GM18508 (cell line): Measurements from ENCODE around the gene ZW10.
"Not testable (repeated sequence)": the region's sequence is repeated elsewhere in the genome, so short reads cannot be mapped to it uniquely, and the experiment has no call there.

Experiments
- ATAC-seq: cut with Tn5 transposase; IDR thresholded peaks from one replicate; pipeline ENCODE4 v1.9.1; 2021; ENCODE audit warnings: moderate number of reproducible peaks; ENCODE audit not compliant: insufficient read depth, unreplicated experiment

The ZW10 gene

DNA sequence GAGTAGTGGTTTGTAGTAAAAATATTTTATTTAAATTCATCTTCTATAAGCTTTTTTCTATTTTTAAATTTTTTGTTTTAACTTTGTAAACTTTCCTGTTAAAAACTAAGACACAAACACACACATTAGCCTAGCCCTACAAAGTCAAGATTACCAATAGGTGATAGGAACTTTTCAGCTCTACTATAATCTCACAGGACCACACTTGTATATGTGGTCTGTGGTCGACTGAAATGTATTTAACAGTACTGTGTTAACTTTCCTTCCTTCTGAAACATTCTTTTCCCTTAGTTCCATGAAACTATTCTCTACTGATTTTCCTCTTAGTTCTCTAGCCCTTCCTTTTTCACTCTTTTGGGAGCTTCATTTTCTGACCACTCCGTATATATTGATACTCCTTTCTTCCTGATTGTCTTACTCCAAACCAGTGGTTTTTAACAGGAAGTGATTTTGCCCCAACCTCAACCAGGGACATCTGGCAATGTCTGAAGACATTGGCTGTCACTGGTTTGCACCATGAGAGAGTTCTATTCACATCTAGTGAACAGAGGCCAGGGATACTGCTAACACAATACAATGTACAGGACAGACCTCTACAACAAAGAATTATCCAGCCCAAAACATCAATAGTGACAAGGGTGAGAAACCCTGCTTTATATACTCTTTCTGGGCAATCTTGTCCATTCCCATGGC lies 8.8 kb downstream of the ZW10 start:
- ATAC-seq = no peak

DNA sequence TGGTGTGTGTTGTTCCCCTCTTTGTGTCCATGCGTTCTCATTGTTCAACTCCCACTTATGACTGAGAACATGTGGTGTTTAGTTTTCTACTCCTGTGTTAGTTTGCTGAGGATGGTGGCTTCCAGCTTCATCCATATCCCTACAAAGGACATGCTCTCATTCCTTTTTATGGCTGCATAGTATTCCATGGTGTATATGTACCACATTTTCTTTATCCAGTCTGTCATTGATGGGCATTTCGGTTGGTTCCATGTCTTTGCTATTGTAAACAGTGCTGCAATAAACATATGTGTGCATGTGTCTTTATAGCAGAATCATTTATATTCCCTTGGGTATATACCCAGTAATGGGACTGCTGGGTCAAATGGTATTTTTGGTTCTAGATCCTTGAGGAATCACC lies 10.5 kb downstream of the ZW10 start:
- ATAC-seq = not testable (repeated sequence)

DNA sequence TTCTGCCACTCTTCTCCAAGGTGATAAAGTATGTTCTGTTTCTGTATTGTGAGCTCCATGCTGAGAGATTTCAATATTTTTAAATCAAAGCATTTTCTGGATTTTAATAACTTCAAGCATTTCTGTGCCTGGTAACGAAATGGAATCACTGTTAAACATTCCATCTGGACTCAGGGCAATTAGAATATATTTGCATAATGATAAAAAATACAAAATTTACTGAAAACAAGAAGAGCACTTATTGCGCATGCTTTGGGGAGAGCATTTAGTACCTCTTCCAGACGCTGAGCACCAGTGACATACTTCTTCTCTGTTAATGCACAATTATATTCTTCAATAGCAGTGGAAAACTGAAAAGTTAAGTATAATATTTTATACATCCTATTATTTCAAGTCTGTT lies 13.3 kb downstream of the ZW10 start:
- ATAC-seq = no peak

DNA sequence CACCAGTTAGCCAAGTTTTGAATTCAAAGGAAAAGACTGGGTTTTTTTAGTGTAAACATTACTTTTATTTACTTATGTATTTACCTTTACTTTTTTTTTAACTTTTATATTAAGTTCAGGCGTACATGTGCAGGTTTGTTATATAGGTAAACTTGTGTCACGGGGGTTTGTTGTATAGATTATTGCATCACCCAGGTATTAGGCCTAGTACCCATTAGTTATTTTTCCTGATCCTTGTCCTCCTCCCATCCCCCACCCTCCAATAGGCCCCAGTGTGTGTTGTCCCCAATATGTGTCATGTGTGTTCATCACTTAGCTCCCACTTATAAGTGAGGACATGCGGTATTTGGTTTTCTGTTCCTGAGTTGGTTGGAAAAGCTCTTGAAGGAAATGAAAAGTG lies 20.6 kb downstream of the ZW10 start:
- no peak for ATAC-seq

DNA sequence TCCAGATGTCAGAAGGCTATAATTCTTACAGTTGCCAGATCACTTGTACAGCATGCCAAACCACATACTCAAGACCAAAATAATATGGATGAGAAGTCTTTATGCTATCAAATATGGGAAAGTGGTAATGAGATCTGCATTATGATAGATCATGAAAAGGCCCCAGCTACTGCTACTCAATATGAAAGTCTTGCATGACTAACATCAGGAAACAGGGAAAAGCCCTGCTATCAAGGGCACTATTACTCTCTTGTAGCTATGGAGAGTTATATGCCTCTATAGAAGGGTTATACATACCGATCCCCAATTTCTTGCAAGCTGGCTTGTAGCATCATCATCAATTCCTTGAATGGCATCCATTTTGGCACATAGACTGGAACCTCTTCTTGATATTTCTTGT lies 37.2 kb downstream of the ZW10 start:
- no peak for ATAC-seq

DNA sequence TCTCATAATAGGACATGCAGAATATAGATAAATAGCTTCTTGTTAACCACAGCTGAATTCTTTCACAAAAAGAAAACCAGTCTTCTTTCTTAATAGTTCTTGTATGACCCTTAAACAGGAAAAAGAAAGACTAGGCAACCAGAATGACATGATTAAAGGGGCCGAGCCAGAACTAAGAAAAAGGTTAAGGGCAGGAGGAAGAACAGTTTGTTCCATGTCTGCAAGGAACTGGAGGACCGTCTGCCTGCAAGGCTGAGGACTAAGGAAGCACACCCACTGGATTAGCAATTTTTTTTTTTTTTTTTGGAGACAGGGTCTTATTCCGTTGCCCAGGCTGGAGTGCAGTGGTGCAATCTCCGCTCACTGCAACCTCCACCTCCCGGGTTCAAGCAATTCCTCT lies 41.4 kb downstream of the ZW10 start:
- no peak for ATAC-seq

DNA sequence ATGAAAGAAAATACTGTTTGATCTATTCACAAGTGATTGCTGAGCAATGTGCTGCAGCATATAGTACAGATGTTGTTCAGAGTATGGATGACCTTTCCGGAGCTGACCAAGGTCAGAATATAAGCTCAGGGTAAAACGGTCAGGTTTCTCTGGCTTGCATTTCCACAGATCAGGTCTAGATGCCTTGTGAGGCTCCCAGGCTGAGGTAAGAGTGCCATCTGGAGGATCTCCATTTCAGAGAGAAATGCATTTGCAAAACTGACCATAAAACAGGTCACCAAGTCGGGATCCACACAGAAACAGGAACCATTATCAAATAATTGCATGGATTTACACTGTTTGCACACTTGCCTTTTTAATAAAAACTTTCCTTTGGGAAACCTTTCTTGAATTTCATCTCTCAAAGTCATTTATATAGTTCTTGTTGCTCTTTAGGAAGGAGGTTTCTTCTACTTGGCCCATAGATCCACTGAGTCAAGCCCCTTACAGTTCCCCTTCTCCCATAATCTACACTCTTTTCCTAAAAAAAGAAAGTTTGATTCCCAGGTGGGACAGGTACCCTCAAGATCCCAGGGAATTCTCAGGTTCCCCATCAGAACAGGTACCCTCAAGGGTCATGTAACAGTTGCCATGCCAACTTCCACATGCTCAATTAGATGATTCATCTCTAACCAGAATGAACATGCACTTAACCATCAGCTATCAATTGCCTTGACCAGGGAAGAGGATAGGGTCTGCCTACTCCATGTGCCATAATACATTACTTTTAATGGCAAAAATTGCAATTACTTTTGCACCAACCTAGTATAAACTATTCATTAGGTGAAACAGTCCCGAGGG lies 42.4 kb downstream of the ZW10 start:
- no peak for ATAC-seq

DNA sequence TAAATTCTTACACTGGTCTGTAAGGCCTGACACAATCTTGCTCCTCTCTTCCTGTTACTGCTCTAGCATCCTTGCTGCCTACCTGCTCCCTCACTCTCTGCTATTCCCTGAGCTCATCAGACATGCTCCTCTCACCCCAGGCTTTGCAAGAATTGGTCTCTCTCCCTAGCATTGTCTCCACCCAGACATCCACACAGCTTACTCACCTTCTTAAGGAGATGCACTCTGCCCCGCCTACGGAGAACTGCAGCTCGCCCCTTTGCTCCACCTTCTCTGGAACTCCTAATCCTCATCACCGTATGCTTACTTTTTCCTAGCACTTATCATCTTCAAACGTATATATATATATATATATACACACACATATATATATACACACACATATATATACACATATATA lies 44.0 kb downstream of the ZW10 start:
- no peak for ATAC-seq

DNA sequence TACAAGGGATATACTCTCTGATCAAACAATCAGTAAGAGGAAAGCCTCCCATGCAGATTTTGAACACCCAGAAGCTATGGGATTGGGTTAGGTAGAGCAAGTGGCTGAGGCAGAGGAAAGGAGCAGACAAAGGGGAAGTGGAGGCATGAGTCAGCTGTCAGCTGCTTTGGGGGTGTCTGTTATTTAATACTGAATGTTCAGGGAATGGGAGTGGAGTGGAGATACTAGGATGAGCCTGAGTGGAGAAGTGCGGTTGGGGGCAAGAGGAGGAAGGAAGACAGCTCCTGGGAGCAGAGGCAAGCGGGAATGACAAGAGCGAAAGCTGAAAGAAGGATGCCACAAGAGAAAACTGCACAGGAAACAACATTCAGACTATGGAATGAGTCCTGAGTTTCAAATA lies 44.7 kb downstream of the ZW10 start:
- ATAC-seq = no peak

DNA sequence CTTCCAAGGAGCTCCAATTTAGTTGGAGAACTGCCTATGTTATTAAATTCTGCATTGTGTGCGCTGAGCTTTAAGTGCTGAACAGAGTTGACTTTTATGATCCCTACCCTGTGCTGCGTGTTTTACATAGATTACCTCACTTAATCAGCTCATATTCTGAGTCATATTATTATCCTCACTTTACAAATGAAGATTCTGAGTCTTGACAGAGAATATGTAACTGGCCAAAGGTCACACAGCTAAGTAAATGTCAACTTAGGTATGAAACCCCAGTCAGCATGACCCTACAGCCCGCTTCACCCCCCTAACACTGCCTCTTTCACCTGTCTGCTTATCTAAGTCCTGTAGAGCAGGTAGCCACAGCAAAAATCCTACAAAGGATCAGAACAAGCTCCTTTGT lies 47.6 kb downstream of the ZW10 start:
- no peak for ATAC-seq

DNA sequence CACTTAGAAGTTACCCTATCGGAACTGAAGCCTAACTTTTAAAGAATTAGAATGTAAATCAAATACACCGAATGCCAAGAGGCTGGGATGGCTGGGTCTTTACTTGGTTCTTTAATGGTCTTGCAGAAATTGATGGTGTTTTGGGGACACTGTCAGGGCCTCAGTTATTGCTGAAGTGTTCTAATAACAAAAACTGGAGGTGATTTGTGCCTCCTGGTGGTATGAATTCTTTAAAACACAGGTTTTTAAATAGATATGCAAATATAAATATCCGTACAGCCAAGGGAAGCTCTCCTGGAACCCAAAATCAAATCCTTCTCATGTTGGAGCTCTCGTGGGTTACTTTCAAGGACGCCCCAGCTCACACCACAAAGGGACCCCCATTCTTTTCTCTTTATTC lies 48.1 kb downstream of the ZW10 start:
- no peak for ATAC-seq

DNA sequence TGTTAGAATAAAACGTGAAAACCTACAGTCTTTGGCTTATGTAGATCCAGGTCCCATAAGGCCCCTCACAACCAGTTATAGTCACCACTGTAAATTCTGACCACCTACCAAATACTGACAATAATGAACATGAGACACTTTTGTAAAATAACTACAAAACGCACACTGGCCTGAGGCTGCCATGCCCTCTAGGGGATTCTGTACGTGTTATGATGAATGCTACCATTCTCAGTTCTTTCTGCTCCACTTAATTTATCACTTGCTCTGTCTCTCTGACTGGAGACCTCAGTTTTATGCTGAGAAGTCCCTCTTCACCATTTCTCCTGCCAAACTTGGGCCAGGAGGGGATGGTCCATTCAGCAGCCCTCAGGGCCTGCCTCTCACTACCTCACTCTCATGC lies 48.7 kb downstream of the ZW10 start:
- ATAC-seq = no peak

DNA sequence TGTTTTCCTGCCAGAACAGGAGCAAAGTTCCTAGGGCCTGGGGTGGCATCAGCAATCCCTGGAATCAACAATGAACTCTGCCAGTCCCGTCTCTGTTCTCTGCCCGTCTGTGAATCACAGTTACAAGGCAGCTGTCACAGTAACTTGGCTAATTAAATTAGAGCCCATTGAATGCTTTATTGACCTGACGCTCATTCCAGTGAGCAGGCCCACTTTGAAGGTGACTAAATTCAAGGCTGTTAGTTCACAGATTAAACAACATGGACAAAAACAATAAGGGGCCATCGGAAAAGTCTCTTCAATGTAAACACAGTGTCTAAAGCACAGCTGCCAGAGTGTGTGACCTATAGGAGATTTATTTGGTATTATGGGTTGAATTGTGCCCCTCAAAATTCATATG lies 49.7 kb downstream of the ZW10 start:
- no peak for ATAC-seq

DNA sequence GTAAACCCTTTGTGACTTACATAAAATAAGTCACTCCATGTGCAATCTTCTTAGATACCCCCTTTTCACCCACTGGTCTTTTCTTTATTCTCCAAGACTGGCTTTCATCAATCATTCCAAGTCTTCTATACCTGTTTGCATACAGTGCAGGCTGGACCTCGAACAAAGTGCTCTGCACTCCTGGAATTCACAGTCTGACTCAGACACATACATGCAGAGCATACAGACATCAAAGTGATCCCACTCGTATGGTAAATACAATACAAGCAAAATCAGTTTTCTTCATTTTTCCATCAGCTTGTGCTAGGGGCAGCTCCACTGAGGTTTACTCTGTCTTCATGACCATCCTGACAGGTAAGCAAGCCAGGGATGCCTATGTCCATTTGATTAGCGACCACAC lies 50.6 kb downstream of the ZW10 start:
- no peak for ATAC-seq

DNA sequence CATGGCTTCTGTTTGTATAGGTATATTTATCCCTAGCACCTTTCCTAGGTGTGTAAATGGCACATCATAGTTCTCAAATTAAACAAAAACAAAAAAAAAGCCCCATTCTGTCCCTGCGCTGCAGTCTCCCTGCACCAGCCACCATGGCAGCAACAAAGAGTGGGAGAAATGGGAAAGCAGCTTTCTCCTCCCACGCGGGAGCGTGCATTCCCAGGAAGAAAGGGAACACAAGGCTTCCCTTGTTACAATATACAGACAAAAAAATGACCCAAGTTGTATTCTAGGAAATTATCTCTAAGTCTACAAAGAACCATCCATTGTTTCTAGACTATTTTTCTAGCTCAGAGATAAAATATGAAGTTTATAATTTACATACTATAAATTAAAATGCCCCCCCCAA lies 51.3 kb downstream of the ZW10 start:
- no peak for ATAC-seq

DNA sequence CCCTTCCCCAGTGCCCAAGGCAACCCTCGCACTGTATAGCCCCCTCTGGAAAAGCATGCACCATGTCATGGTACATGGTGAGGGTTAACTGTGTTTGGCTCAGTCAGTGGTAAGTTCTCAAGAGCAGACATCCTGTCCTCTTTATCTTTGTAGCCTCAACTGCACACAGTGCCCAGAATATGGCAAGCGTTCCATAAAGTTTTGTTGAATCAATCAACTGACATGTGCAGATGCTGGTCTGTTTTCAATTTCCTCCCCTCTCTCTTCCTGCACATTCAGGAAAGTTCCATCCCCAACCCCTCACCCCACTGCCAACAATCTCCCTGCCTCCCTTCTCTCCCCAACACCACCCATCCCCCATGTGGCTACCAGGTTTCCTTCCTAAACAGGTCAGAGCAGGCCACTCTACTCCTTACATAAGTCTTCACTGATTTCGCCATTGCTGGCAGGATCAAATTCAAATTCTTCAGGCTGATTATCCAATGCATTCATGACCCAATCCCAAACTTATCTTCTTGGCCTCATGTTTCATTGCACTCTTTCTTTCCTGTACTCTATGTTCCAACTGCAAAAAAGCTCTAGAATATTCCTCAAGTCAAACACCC lies 51.9 kb downstream of the ZW10 start:
- ATAC-seq = no peak

DNA sequence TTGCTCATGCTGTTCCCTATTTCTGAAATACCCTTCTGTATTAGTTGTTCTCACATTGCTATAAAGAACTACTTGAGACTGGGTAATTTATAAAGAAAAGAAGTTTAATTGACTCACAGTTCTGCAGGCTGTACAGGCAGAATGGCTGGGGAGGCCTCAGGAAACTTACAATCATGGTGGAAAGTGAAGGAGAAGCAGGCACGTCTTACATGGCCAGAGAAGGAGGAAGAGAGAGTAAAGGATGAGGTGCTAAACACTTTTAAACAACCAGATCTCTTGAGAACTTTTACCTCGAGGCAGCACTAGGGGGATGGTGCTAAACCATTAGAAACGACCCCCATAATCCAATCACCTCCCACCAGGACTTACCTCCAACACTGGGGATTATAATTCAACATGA lies 53.0 kb downstream of the ZW10 start:
- not testable (repeated sequence) for ATAC-seq

DNA sequence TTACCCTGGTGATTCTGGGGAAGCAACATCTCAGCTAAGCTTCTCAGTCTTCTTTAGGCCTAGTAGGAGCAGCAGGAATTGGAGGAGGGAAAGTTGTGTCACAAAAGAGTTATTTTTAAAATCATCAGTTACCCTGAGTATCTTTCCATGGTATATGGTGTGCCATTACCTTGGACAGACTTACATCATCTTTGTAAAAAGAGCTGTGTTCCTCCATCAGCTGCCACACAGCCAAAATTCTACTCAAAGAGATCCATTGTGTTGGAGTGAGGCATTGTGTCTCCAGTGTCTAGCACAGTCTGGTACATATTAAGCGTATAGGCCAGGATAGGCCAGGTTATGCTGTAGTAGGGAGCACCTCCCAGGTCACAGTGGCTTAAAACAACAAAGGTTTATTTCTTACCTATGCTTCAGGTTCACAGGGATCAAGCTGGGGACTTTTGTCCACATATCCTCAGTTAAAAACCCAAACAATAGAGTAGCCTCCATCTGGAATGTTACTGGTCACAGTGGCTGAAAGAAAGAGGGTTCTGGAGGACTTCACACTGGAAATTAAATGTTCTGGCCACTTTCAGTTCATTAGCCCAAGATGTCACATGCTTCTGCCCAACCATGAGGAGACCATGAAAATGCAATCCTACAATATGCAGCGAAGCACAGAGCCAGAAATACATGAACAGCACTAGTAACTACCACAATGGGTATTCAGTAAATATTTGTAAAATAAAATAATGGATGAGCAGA lies 57.4 kb downstream of the ZW10 start:
- no peak for ATAC-seq

DNA sequence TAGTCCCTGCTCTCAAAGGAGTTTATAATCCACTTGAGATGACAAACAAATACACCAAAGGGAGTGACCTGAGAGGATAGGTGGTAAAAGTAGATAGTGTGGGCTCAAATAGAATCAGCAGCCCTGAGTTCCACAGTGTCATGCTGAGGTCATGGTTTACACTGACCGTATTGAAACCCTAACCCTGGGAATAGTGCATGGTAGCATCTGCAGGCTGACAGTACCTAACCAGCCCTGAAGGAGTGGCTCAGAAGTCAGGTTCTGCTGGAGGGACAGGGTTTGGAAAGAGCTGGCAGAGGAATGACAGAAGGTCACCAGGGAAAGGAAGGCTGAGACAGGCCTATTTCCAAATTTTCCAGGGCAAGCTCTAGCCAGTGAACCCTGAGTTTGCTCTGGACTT lies 58.2 kb downstream of the ZW10 start:
- ATAC-seq = no peak

DNA sequence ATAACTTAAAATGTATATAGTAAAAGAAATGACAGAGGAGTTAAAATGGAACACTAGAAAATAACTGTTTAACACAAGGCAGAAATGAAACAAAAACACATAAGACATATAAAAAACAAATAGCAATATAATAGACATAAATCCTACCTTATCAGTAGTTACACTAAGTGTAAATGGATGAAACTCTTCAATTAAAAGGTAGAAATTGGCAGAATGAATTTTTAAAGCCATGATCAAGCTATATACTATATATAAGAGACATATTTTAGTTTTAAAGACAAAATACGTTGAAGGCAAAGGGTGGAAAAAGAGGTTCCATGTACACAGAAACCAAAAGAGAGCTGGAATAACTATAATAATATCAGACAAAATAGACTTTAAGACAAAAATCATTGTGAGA lies 62.5 kb downstream of the ZW10 start:
- no peak for ATAC-seq
